ENCODE results near the gene CCDC60. TPM values are rescaled to one million over a fixed set of nuclear protein-coding genes. Genes with fewer than 3 reads are reported as not detected.

Gene CCDC60
- total and polyA plus RNA-seq, 10 of the 15 experiments (the other 5 are each of a cell fraction or from before 2014, with no cell fraction given), result 0.19 TPM; not detected in 9

DNA sequence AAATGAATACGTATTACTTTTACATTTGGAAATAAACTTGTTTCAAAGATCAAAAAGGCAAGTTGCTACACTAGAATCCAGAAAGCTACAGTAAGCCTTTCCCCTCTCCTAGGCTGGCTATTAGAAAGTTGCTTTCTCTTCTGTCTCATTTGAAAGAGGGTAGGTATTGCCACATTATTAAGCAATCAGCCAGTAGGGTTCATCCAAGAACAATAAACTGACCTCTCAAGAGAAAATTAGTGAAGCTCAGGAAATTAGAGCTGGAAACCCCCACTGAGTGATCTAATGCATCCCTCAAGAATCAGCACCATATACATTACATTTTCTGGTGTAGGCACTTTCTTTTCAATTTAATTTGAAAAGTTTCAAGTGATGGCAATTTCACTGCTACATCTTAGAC, 254.6 kb downstream of the CCDC60 start (continued):
- TF ChIP-seq KLF5 (IDR thresholded peaks at IDR 0.05; ENCODE audit: partially characterized antibody) (no peak), LARP7 (IDR thresholded peaks at IDR 0.05) (no peak), JUND (IDR thresholded peaks at IDR 0.05; ENCODE audit: low read depth, low read length) (no peak), NRF1 (conservative IDR thresholded peaks at IDR 0.05; ENCODE audit: low read depth, low read length) (no peak), CBX5 (IDR thresholded peaks at IDR 0.05; ENCODE audit: low read depth) (no peak), ZBTB4 (CRISPR knock-in tag; IDR thresholded peaks at IDR 0.05) (no peak)

GRCh38 chr12:119589634-119590033, 255.1 kb downstream of the CCDC60 start:
- no peak overlapping the region for H3K4me3 ChIP-seq
- FAIRE-seq (no peak), ATAC-seq (no peak), DNase-seq (ENCODE audit: low read depth, low spot score) (no peak)
- no TSS peak for BruUV-seq (replicated peaks)
- in situ Hi-C loops (cut with MboI) (no loop called here), intact Hi-C loops (cut with micrococcal nuclease; ENCODE audit: unreplicated experiment) (no loop called here)
- no peaks in the 10 kb centered on the region for H3K4me1 ChIP-seq (ENCODE audit: control insufficient read depth, insufficient read depth, low read length)
- POLR2A ChIA-PET, result no interaction called here
- no peaks in the 10 kb centered on the region for H3K36me3 ChIP-seq (ENCODE audit: control insufficient read depth in 2 of 2, insufficient read depth in 2 of 2, low read length in 1 of 2)
- H4K20me1 ChIP-seq (ENCODE audit: control insufficient read depth, insufficient read depth), result no peaks in the 10 kb centered on the region
- RAD21 ChIA-PET (ENCODE audit: unreplicated experiment), result no interaction called here
- H3K27me3 ChIP-seq (replicated peaks in 1 of 2; ENCODE audit: control insufficient read depth in 2 of 2, insufficient read depth in 2 of 2, low read length in 1 of 2), result no peaks in the 10 kb centered on the region; a peak in 2 of 4 replicates
- no peaks in the 10 kb centered on the region for H3K79me2 ChIP-seq (ENCODE audit: control insufficient read depth, insufficient read depth, low read length)
- H3K27ac ChIP-seq (ENCODE audit: control insufficient read depth, insufficient read depth), result no peak overlapping the region
- WGBS (ENCODE audit: insufficient coverage, insufficient replicate concordance, low lambda C conversion rate, missing lambda C conversion rate), result 49% methylated on average over 4 of the region's 4 CpGs
- CTCF ChIA-PET, result interaction anchor here (0.9 kb wide), 1 partner anchor 45 kb away, joined by 3 read pairs; no protein-coding TSS in a partner anchor
- SMC1A ChIA-PET (ENCODE audit: uncharacterized antibody, unreplicated experiment), result no interaction called here
- no peak overlapping the region for H3K4me2 ChIP-seq (ENCODE audit: control insufficient read depth, insufficient read depth)
- no peaks in the 10 kb centered on the region for H3K9me3 ChIP-seq (replicated peaks; ENCODE audit: control insufficient read depth, insufficient read depth, low read length)
- no peak overlapping the region for H2AFZ ChIP-seq (ENCODE audit: control insufficient read depth, low read depth, low read length)
- no peak overlapping the region for H3K9ac ChIP-seq (ENCODE audit: control insufficient read depth, insufficient read depth, low read length)
- TF ChIP-seq, protein P1, sequence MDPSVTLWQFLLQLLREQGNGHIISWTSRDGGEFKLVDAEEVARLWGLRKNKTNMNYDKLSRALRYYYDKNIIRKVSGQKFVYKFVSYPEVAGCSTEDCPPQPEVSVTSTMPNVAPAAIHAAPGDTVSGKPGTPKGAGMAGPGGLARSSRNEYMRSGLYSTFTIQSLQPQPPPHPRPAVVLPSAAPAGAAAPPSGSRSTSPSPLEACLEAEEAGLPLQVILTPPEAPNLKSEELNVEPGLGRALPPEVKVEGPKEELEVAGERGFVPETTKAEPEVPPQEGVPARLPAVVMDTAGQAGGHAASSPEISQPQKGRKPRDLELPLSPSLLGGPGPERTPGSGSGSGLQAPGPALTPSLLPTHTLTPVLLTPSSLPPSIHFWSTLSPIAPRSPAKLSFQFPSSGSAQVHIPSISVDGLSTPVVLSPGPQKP (IDR thresholded peaks at IDR 0.05; ENCODE audit: low read depth, low read length), result no peak
- TF ChIP-seq BCLAF1 (IDR thresholded peaks at IDR 0.05) (no peak), POU2F2 (IDR thresholded peaks at IDR 0.05; ENCODE audit: borderline replicate concordance, low read depth, low read length) (no peak), RCOR1 (conservative IDR thresholded peaks at IDR 0.05; ENCODE audit: low read depth, low read length) (no peak), KLF5 (IDR thresholded peaks at IDR 0.05; ENCODE audit: partially characterized antibody) (no peak), RBBP5 (conservative IDR thresholded peaks at IDR 0.05) (no peak), CEBPB (IDR thresholded peaks at IDR 0.05; ENCODE audit: borderline replicate concordance in 1 of 2, low read depth in 2 of 2, low read length in 2 of 2) (no peak), CHD1 (IDR thresholded peaks at IDR 0.05; ENCODE audit: low read depth, low read length) (no peak), WRNIP1 (IDR thresholded peaks at IDR 0.05; ENCODE audit: borderline replicate concordance, low read depth, low read length) (no peak), ZZZ3 (IDR thresholded peaks at IDR 0.05; ENCODE audit: control insufficient read depth, insufficient read length, low read depth) (no peak), TCF12 (IDR thresholded peaks at IDR 0.05; ENCODE audit: low read depth, low read length) (no peak), TBL1XR1 (IDR thresholded peaks at IDR 0.05; ENCODE audit: low read depth, low read length) (no peak)

All from GM12878 (cell line).